ENCODE measurements around the gene HSPA12A. TPM values are rescaled to one million over a fixed set of nuclear protein-coding genes. Genes with fewer than 3 reads are reported as not detected.
A peak's percentile ranks its signal among the peaks of the same experiment; 100 is the strongest.

The HSPA12A gene
- polyA plus RNA-seq, 2 of the 4 experiments (the other 2 are of a cell fraction), result 16.9 to 17.0 TPM

DNA sequence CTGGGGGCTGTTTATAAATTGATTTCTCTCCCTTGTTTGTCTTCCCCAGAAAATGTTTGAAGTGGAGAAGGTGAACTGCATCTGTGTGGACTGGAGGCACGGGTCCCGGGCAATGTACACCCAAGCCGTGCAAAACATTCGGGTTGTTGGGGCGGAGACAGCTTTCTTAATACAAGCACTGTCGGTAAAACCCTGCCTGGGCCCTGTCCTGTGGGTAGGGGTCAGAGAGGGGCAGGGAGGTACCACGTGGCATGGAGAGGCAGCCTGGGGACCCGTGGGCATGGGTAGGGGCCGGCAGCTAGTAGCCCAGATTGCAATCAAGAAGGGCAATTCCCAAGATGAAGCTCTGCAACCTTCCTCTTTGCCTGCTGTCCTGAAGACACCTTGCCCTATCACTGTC lies 115.6 kb downstream of the HSPA12A start:
- H3K4me3 ChIP-seq, result no peak overlapping the region
- no peak for FAIRE-seq
- CTCF ChIA-PET, result interaction anchor here (0.6 to 7.9 kb wide), 30 partner anchors 10 to 734 kb away, joined by 3 to 89 read pairs (median 4); no protein-coding TSS in a partner anchor

GRCh38 chr10:116625845-116626244 lies 116.5 kb downstream of the HSPA12A start:
- Histone ChIP-seq H3K4me1 (no peaks in the 10 kb centered on the region), H3K4me2 (no peak overlapping the region), H3K27ac (no peak overlapping the region), H3K4me3 (no peak overlapping the region), H3K9me3 (no peaks in the 10 kb centered on the region)
- whole genome bisulfite sequencing (ENCODE audit: missing lambda C conversion rate), result 57% methylated on average over 7 of the region's 7 CpGs
- POLR2A ChIA-PET, result no interaction called here
- CTCF ChIA-PET, result interaction anchor here (1.8 to 7.9 kb wide), 3 partner anchors 162 to 549 kb away, joined by 7 to 89 read pairs (median 15); no protein-coding TSS in a partner anchor
- TF ChIP-seq HMGXB4 (CRISPR knock-in tag; IDR thresholded peaks at IDR 0.05; ENCODE audit: borderline replicate concordance) (no peak), USF2 (IDR thresholded peaks at IDR 0.05) (no peak)
- no peak for ATAC-seq
- FAIRE-seq, result no peak
- DNase-seq (ENCODE audit: low read depth in 1 of 2, low spot score in 1 of 2), result no peak

More for the DNA sequence above, 115.6 kb downstream of the HSPA12A start:
- H3K9me3 ChIP-seq, result no peaks in the 10 kb centered on the region
- no peaks in the 10 kb centered on the region for H3K4me1 ChIP-seq
- ATAC-seq (no peak), DNase-seq (ENCODE audit: low read depth in 1 of 2, low spot score in 1 of 2) (no peak)
- H3K27ac ChIP-seq, result no peak overlapping the region
- no peak for TF ChIP-seq KDM5A (IDR thresholded peaks at IDR 0.05)
- TF ChIP-seq PHF8 (IDR thresholded peaks at IDR 0.05; ENCODE audit: borderline replicate concordance, low read depth), result no peak
- no peak for TF ChIP-seq KDM1A (IDR thresholded peaks at IDR 0.05; ENCODE audit: low read depth)
- TF ChIP-seq MYC (IDR thresholded peaks at IDR 0.05; ENCODE audit: borderline replicate concordance, low read length), result no peak
- no peak for TF ChIP-seq MAZ (IDR thresholded peaks at IDR 0.05; ENCODE audit: borderline replicate concordance, low read depth, low read length)
- TF ChIP-seq RNF2 (IDR thresholded peaks at IDR 0.05; ENCODE audit: borderline replicate concordance, low read depth), result no peak
- TF ChIP-seq HOXA7 (CRISPR knock-in tag; IDR thresholded peaks at IDR 0.05), result no peak
- no peak for TF ChIP-seq ZNF302 (CRISPR knock-in tag; IDR thresholded peaks at IDR 0.05)
- no peak for TF ChIP-seq JUN (IDR thresholded peaks at IDR 0.05)
- TF ChIP-seq REST (IDR thresholded peaks at IDR 0.05), result no peak
- TF ChIP-seq POLR2A (IDR thresholded peaks at IDR 0.05; ENCODE audit: low read length), result no peak
- no peak for TF ChIP-seq TFCP2L1 (CRISPR knock-in tag; IDR thresholded peaks at IDR 0.05)
- no peak for TF ChIP-seq CBX2 (IDR thresholded peaks at IDR 0.05; ENCODE audit: borderline replicate concordance, low read depth)
- TF ChIP-seq HDAC2 (IDR thresholded peaks at IDR 0.05), result no peak
- TF ChIP-seq EHF (CRISPR knock-in tag; IDR thresholded peaks at IDR 0.05), result no peak
- no peak for TF ChIP-seq GATA3 (IDR thresholded peaks at IDR 0.05; ENCODE audit: borderline replicate concordance)
- no peak for TF ChIP-seq EHMT2 (IDR thresholded peaks at IDR 0.05; ENCODE audit: low read depth)
- 52% methylated on average over 9 of the region's 9 CpGs for WGBS (ENCODE audit: missing lambda C conversion rate)
- H3K4me2 ChIP-seq, result peak overlapping the region; percentile 96; the same call in 2 of the 3 replicates
- POLR2A ChIA-PET, result interaction anchor here (0.5 kb wide), 1 partner anchor 34 kb away, joined by 5 read pairs; no protein-coding TSS in a partner anchor
